Lower leg skin (tissue), 4 donors: ENCODE data around the gene RAB27B. TPM values are rescaled to one million over a fixed set of nuclear protein-coding genes. Genes with fewer than 3 reads are reported as not detected.

Source experiments
- DNase-seq, 2 donors: peaks; one replicate each; pipeline ENCODE4 v3.0.0-alpha.2; 2019; ENCODE audit warnings: low spot score in 2 of 2
- H3K4me3 ChIP-seq: fragments of 200-600 bp; sonication (generic); 2 replicates; pipeline ENCODE4 v1.5.1; 2017; ENCODE audit warnings: mild to moderate bottlenecking, low read depth; ENCODE audit not compliant: poor library complexity, severe bottlenecking
- CTCF ChIP-seq, 3 donors: fragments of 450-650 bp; IDR thresholded peaks; one replicate each; pipeline ENCODE4 v1.5.1; 2016; ENCODE audit warnings: antibody characterized with exemption in 3 of 3, mild to moderate bottlenecking in 3 of 3, moderate library complexity in 2 of 3
- POLR2A ChIP-seq, 2 donors: fragments of 450-650 bp; IDR thresholded peaks; one replicate each; pipeline ENCODE4 v1.6.1; 2016 to 2017; ENCODE audit warnings: antibody characterized with exemption in 2 of 2, mild to moderate bottlenecking in 1 of 2, moderate library complexity in 1 of 2
- WGBS, 2 donors: methylation state at CpG; one replicate each; pipeline ENCODE4 v1.1.5; 2018; 5-methylcytosine and 5-hydroxymethylcytosine counted together
- intact Hi-C: fragments of 100-400 bp; cut with DNase I; formaldehyde crosslinking; loops from one replicate; pipeline ENCODE4 v1.15.0; 2023; ENCODE audit warnings: low total_unique reads
- total RNA-seq, 4 donors: library from RNA; depleted of rRNA; stranded (reverse); fragments of >200 nt; gene quantifications; one replicate each; pipeline ENCODE4 v1.1.0, GENCODE V29; 2016

The RAB27B gene
- total RNA-seq, 4 donors from 2014 or later = 22.6 to 34.8 (median 27.2) TPM

- intact Hi-C loops = no loop called here
- 87 to 89% methylated on average over 9 to 11 of the region's 11 CpGs for WGBS, 2 donors
- H3K4me3 ChIP-seq = no peak overlapping the region
- TF ChIP-seq POLR2A (IDR thresholded peaks at IDR 0.05) (no peak), CTCF (IDR thresholded peaks at IDR 0.05) (no peak)
- DNase-seq = no peak
Observed at GRCh38 chr18:54909538-54909937, 81.3 kb downstream of the RAB27B start.

GRCh38 chr18:54910161-54910919 lies 82.1 kb downstream of the RAB27B start:
- intact Hi-C loops = no loop called here
- DNase-seq = no peak

GRCh38 chr18:54911551-54911950 lies 83.3 kb downstream of the RAB27B start:
- TF ChIP-seq POLR2A (IDR thresholded peaks at IDR 0.05) (no peak), CTCF (IDR thresholded peaks at IDR 0.05) (no peak)
- H3K4me3 ChIP-seq = no peak overlapping the region
- DNase-seq = no peak
- intact Hi-C loops = no loop called here
- 71 to 79% methylated on average over 2 of the region's 2 CpGs for WGBS, 2 donors

More at GRCh38 chr18:54910161-54910919, 82.1 kb downstream of the RAB27B start:
- no peak for TF ChIP-seq CTCF (IDR thresholded peaks at IDR 0.05)
- no peak for TF ChIP-seq POLR2A (IDR thresholded peaks at IDR 0.05)
- 76 to 83% methylated on average over 4 of the region's 6 CpGs for WGBS, 2 donors
- no peak overlapping the region for H3K4me3 ChIP-seq

DNA sequence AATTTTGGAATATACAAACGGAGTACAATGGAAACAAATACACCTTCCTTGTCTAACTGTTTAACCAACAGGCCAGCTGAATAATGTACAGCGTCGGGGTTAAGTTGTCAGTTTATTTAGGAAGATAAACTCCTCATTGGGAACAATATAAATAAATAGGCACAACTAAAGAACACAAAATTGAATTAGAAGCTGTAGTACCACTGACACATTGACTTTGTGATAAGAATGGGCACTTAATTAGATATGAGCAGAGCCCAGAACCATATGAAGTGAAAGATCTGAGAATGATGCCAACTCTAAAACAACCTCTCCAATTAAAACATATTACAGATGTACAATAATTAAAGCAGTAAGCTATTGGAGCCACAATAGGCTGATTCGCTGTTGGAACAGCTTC lies 86.5 kb downstream of the RAB27B start:
- DNase-seq = no peak
- intact Hi-C loops = no loop called here
- no peak for TF ChIP-seq CTCF (IDR thresholded peaks at IDR 0.05)
- 90 to 95% methylated on average over 4 of the region's 4 CpGs for WGBS, 2 donors
- H3K4me3 ChIP-seq = no peak overlapping the region

GRCh38 chr18:54916507-54916906 lies 88.2 kb downstream of the RAB27B start:
- TF ChIP-seq POLR2A (IDR thresholded peaks at IDR 0.05) (no peak), CTCF (IDR thresholded peaks at IDR 0.05) (no peak)
- H3K4me3 ChIP-seq = no peak overlapping the region
- 82 to 85% methylated on average over 3 of the region's 3 CpGs for WGBS, 2 donors
- DNase-seq = no peak
- intact Hi-C loops = no loop called here

GRCh38 chr18:54918060-54918459 lies 89.8 kb downstream of the RAB27B start:
- DNase-seq = no peak
- intact Hi-C loops = no loop called here
- TF ChIP-seq CTCF (IDR thresholded peaks at IDR 0.05) (no peak), POLR2A (IDR thresholded peaks at IDR 0.05) (no peak)

More at GRCh38 chr18:54918060-54918459, 89.8 kb downstream of the RAB27B start:
- WGBS, 2 donors = 91% methylated on average over 4 of the region's 4 CpGs
- H3K4me3 ChIP-seq = no peak overlapping the region
